IPS-NIHi7 (cell line): Measurements from ENCODE around the gene TRPC4AP.
A peak's percentile ranks its signal among the peaks of the same experiment; 100 is the strongest.

Experiments
- DNase-seq: peaks from one replicate; pipeline ENCODE4 v3.0.0; 2012; ENCODE audit warnings: mixed read lengths; ENCODE audit errors: extremely low spot score

TRPC4AP gene

DNA sequence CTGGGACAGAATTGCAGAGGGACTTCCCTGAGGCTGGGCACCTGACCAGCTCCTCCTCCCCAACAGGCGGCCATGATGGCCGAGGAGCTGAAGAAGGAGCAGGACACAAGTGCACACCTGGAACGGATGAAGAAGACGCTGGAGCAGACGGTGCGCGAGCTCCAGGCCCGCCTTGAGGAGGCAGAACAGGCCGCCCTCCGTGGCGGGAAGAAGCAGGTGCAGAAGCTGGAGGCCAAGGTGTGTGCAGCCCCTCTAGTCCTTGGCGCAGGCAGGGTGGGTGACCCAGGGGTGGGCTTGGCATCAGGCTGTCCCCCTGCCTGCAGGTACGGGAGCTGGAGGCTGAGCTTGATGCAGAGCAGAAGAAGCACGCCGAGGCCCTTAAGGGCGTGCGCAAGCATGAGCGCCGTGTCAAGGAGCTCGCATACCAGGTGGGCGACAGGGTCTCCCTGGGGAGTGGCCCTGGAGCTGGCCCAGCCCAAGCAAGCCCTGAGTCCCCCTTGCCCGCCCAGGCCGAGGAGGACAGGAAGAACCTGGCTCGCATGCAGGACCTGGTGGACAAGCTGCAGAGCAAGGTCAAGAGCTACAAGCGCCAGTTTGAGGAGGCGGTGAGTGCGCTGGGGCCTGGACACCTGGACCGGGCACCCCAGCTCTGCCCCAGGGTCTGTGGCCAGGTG, 91.5 kb downstream of the TRPC4AP start:
- no peak for DNase-seq

DNA sequence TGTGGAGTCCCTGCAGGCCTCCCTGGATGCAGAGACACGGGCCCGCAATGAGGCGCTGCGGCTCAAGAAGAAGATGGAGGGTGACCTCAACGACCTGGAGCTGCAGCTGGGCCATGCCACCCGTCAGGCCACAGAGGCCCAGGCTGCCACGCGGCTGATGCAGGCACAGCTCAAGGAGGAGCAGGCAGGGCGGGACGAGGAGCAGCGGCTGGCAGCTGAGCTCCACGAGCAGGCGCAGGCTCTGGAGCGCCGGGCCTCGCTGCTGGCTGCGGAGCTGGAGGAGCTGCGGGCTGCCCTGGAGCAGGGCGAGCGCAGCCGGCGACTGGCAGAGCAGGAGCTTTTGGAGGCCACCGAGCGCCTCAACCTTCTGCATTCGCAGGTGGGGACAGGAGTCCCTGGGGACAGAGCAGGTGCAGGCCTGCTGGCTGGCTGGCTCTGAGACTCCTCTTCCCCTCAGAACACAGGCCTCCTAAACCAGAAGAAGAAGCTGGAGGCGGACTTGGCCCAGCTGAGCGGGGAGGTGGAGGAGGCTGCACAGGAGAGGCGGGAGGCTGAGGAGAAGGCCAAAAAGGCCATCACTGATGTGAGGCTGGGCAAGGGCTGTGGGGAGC, 92.2 kb downstream of the TRPC4AP start:
- no peak for DNase-seq

DNA sequence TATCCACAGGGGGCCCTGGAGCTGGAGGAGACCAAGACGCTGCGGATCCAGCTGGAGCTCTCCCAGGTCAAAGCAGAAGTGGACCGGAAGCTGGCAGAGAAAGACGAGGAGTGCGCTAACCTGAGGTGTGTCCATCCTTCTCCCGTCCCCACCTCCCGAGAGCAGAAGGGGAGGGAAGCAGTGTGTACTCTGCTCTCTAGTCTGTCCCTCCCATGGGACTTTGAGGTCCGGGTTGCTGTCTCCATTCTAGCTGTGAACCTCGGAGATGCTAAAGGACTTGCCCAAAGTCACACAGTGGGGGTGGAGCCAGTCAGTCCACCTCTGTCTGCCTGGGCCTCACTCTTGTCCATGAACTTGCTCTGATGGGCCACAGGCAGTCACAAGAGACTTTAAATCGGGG, 92.8 kb downstream of the TRPC4AP start:
- DNase-seq: no peak

DNA sequence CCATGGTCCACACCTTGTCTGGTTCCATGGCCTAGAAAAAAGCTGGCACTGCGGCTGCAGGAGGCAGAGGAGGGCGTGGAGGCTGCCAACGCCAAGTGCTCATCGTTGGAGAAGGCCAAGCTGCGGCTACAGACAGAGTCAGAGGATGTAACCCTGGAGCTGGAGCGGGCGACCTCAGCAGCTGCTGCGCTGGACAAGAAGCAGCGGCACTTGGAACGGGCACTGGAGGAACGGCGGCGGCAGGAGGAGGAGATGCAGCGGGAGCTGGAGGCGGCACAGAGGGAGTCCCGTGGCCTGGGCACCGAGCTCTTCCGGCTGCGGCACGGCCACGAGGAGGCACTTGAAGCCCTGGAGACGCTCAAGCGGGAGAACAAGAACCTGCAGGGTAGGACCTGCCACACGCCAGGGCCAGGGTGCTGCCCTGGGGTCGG, 93.6 kb downstream of the TRPC4AP start:
- no peak for DNase-seq

DNA sequence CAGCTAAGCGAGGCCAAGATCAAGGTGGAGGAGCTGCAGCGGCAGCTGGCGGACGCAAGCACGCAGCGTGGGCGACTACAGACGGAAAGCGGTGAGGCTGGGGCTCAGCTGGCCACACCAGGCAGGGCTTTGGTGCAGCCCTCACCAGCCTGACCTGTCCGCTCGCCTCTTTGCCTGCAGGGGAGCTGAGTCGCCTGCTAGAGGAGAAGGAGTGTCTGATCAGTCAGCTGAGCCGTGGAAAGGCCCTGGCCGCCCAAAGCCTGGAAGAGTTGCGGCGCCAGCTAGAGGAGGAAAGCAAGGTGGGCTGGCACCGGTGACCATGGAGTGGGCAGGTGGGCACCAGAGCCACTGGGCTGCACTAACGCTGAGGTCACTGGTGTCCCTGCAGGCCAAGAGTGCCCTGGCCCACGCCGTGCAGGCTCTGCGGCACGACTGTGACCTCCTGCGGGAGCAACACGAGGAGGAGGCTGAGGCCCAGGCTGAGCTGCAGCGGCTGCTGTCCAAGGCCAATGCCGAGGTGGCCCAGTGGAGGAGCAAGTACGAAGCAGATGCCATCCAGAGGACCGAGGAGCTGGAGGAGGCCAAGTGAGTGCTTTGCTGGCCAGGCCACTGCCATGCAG, 94.2 kb downstream of the TRPC4AP start:
- peak; percentile 58 for DNase-seq

DNA sequence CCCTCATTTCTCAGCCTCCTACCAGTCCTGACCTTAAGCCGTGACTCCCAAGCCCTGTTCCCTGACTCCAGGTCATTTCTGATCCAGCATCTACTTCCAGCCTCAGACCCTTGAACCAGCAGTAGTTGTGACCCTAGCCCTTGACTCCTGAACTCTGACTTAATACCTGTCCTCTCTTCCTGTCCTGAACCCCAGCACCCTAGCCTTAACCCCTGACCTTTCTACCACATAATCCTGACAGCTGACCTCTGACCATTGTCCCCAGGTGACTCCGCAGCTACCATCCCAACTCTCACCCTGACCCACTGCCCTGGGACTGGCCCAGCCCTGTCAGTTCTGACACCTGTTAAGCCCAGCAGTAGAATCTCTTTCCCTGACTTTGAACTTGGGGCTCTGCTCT, 94.8 kb downstream of the TRPC4AP start:
- DNase-seq: no peak

DNA sequence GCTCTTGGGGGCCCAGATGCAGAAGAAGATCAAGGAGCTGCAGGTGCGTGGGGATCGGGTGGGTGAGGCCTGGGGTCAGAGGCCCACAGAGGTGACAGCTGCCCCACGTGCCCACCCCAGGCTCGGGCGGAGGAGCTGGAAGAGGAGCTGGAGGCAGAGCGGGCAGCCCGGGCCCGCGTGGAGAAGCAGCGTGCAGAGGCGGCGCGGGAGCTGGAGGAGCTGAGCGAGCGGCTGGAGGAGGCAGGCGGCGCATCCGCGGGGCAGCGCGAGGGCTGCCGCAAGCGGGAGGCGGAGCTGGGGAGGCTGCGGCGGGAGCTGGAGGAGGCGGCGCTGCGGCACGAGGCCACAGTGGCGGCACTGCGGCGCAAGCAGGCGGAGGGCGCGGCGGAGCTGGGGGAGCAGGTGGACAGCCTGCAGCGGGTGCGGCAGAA, 95.5 kb downstream of the TRPC4AP start:
- DNase-seq: no peak

DNA sequence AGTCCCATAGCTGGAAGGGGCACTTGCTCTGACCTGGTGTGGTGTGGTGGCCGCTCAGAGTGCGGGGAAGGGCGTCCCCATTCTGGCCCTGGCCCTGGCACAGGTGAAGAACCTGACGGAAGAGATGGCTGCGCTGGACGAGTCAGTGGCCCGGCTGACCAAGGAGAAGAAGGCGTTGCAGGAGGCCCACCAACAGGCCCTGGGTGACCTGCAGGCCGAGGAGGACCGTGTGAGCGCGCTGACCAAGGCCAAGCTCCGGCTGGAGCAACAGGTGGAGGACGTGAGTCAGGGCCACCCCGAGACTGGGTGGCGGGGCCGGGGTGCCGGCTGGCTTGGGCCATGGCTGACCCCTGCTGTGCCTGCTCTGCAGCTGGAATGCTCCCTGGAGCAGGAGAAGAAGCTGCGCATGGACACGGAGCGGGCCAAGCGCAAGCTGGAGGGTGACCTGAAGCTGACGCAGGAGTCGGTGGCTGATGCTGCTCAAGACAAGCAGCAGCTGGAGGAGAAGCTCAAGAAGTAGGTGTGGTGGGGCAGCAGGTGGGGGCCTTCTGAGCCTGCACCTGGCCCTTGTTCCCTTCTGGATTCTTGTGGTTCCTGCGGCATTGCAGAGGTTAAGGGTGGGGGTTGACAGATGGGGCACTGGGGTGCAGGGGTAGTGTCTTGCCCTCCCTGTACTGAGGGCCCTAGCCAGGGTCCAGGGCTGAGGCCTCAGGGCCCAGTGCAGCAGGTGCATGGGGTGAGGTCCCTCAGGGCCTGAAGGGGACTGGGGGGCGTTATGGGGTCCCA, 96.2 kb downstream of the TRPC4AP start:
- DNase-seq: no peak

DNA sequence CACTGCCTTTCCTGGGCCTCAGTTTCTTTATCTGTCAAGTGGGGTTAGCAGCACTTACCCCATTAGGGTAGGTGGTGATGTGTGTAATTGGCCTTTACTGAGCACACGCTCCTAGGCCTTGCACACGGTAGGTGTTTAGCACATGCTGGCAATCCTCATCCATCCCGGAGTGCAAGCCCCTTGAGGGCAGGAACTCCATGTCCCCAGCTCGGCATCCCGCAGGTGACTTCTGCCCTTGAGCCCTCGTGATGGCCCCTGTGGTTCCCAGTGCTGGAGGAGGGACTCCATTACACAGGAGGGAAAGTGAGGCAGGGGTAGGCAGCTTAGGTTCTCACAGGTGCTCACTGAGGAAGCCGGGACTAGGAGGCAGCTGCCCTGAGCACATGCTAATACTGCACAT, 96.9 kb downstream of the TRPC4AP start:
- no peak for DNase-seq

DNA sequence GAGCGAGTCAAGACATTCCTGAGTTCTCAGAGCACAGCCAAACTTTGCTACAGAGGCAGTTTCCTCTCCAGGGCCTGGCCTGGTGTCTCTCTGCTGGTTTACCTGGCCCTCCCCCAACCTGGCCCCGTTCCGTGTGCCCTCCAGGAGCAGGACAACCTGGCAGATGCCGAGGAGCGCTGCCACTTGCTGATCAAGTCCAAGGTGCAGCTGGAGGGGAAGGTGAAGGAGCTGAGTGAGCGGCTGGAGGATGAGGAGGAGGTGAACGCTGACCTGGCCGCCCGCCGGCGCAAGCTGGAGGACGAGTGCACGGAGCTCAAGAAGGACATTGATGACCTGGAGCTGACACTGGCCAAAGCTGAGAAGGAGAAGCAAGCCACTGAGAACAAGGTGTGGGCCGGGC, 97.4 kb downstream of the TRPC4AP start:
- DNase-seq: no peak

DNA sequence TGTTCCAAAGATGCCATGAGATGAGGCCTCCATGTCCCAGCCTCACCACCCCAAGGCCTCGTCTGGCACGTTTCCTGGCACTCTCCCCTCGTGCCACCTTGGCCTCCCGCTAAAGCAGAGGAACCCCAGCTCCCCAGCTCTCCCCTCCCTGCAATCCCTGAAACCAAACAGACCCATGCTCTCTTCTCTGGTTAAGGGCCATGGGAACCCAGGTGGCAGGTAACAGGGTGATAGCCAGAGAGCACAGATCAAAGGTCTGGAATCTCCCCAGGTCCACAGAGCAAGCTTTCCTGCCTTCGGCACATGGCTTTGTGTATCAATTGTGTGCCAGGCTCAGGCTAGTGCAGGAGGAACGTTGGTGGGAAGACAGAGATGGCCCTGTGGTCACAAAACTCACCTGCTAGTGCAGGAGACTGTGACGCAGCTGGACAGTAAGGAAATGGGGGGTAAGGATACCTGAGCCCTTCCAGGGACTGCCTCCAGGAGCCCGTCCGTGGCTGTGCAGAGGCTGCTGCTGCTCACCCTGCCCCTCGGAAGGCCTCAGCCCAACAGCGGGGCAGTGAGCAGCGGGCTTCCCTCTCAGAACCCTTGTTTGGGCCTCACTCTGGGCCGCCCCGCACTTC, 98.0 kb downstream of the TRPC4AP start:
- no peak for DNase-seq

DNA sequence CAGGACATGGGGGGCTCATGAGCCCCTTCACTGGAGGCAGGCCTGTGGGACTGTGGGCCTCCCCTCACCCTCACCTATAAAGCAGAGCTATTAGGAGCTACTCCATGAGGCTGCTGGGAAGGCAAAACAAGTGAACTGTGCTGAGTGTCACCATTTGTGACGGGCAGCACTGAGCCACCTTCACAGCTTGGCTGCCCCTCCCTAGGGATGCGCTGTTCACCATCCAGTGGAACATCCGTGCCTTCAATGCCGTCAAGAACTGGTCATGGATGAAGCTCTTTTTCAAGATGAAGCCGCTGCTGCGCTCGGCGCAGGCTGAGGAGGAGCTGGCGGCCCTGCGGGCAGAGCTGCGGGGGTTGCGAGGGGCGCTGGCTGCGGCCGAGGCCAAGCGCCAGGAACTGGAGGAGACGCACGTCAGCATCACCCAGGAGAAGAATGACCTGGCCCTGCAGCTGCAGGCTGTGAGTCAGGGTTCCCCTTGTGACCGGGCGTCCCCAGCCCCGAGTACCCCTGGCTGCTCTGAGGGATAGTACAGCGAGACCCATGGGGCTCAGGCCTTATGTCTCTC, 98.6 kb downstream of the TRPC4AP start:
- DNase-seq: no peak

DNA sequence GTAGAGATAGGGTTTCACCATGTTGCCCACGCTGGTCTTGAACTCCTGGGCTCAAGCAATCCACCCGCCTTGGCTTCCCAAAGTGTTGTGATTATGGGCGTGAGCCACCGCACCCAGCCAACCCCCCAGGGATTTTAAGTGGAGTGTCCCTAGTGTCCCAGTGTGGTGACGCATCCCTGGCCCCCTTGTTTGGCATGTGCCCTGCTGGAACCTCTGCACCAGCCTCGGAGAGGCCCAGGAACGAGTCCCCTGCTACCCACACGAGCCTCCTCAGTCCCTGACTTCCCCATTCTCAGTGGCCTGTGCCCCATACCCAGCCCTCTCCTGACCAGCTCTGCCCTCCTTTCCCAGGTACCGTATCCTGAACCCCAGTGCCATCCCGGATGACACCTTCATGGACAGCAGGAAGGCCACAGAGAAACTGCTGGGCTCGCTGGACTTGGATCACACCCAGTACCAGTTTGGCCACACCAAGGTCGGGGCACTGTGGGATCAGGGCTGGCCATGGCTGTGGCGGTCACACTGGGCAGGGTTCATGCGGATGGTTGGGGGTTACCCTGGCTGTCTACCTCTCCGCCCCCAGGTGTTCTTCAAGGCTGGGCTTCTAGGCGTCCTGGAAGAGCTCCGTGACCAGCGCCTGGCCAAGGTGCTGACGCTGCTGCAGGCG, 99.7 kb downstream of the TRPC4AP start:
- DNase-seq: no peak

DNA sequence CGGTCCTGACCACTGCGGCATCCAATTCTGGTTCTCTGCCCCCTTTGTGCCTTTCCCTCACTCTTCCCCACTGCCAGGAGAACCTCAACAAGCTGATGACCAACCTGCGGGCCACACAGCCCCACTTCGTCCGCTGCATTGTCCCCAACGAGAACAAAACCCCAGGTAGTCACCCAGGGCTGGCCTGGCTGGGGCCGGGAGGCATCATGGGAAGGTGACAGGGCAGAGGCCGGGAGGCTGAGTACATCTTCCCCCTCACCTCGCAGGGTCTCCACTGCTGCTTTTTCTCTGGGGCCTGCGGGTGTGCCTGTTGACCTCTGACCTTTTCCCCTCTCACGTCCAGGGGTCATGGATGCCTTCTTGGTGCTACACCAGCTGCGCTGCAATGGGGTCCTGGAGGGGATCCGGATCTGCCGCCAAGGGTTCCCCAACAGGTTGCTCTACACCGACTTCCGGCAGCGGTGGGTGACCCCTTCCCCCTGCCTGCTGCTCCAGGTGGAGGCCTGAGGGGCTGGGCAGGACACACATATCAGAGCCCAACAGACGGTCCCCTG, 101.9 kb downstream of the TRPC4AP start:
- DNase-seq: no peak

DNA sequence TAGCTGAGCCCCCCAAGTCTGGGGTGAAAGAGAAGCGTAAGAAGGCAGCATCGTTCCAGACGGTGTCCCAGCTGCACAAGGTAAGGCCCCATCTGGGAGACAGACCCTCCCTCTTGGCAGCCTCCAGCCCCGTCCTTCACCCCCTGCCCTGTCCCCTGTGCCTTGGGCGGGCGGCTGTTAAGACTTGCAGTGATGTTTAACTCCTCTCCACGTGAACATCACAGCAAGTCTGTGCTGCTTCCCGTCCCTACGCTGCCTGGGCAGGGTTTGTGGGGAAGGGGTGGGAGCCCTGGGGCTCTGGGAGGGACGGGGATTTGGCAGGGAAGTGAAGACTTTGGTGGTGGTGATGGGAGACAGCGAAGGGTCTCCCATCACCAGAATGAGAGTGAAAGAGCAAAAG, 102.4 kb downstream of the TRPC4AP start:
- DNase-seq: no peak

DNA sequence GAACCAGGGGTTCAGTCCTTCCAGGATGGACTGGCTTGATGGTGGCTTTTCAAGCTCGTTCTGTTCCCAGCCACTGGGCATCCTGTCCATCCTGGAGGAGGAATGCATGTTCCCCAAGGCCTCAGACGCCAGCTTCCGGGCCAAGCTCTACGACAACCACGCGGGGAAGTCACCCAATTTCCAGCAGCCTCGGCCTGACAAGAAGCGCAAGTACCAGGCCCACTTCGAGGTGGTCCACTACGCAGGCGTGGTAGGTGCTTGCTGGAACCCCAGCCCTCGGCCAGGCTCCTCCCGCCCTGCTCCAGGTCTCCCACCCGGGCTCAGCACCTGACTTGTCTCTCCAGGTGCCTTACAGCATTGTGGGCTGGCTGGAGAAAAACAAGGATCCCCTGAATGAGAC, 102.9 kb downstream of the TRPC4AP start:
- no peak for DNase-seq

DNA sequence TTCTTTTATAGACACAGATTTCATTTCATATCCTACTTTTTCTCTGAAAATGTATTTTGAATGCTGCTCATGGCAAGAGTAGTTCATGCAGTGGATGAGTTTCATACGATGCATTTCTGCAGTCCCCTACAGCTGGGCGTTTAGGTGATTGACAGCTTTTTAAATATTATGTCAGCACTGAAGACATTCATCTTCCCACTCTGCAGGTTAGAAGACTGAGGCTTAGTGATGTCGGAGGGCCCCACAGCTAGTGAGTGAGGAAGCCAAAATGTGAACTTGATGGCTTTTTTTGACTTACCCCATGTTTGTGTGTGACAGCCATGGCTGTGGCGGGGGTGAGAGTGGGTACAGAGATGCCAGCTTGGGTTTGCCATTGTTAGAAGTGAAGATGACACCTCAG, 103.5 kb downstream of the TRPC4AP start:
- DNase-seq: no peak

DNA sequence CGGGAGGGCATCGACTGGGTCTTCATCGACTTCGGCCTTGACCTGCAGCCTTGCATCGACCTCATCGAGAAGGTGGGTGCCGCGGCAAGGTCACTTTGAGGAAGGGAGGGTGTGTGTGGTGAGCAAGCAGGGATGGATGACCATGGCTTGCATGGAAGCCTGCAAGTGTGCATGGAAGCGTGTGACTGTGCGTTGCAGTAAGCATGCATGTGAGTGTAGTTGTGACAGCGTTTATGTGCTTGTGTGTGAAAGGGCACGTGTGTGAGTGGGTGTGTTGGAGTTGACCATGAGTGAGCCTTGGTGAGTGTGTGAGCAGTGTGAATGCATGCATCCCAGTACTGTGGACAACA, 104.4 kb downstream of the TRPC4AP start:
- no peak for DNase-seq

DNA sequence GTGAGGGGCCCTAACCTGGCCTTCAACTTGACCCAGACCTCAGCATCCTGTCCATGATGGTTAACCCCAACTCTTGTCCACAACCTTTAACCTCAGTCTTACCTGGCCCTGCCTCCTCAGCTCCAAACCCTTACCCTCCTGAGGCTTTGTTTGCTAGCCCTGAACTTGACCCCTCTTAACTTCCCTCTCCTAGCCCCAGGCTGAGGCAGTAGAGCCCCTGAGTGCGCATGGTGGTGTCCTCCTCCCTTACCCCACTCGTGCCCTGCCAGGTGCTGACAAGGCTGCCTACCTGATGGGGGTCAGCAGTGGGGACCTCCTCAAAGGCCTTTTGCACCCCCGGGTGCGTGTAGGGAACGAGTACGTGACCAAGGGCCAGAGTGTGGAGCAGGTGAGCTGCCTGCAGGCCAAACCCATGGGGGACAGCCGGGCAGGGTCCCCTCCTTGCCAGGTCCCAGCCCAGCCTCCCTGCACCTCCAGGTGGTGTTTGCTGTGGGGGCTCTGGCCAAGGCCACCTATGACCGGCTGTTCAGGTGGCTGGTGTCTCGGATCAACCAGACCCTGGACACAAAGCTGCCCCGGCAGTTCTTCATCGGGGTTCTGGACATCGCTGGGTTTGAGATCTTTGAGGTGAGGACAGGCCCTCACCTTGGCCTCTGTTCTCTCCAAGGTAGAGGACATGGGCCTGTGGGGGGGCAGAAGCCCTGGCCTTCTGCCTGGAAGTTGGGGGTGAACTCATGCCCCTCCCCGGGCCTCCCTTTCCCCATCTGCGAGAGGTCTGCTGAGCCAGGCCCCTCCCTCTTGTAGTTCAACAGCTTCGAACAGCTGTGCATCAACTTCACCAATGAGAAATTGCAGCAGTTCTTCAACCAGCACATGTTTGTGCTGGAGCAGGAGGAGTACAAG, 105.1 kb downstream of the TRPC4AP start:
- no peak for DNase-seq
